GM19372 (cell line): Measurements from ENCODE around the gene VPS18.

Experiments
- ATAC-seq: cut with Tn5 transposase; IDR thresholded peaks from one replicate; pipeline ENCODE4 v1.9.1; 2021; ENCODE audit warnings: mild to moderate bottlenecking, low read depth, moderate library complexity; ENCODE audit not compliant: unreplicated experiment

VPS18 gene

DNA sequence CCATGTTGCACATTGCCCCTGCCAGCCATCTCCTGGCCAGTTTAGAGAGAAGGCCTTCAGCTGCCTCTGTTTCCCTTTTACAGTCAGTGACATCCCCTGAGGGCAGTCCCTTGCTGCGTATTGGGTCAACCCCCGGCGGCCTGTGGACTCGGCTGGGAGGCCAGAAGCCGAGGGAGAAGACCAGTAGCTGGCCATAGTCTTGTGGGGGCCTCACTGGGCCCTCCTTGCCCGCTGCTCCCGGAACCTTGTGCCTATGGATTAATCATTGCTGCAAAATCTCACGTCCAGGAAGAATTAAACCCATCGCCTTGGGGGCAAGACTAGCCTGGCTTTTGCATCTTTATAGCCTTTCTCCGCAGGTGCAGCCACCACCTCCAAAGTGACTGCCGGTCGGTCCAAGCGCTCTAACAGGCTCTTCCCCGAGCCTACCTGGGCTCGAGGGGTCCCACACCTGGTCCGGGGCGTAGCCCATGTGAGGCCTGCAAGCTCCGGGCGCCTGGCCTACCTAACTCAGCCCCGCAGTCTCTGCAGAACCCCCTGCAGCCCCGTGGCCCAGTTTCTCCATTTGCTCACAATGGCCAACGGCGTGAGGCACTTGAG lies 58.2 kb downstream of the VPS18 start:
- ATAC-seq = no peak

DNA sequence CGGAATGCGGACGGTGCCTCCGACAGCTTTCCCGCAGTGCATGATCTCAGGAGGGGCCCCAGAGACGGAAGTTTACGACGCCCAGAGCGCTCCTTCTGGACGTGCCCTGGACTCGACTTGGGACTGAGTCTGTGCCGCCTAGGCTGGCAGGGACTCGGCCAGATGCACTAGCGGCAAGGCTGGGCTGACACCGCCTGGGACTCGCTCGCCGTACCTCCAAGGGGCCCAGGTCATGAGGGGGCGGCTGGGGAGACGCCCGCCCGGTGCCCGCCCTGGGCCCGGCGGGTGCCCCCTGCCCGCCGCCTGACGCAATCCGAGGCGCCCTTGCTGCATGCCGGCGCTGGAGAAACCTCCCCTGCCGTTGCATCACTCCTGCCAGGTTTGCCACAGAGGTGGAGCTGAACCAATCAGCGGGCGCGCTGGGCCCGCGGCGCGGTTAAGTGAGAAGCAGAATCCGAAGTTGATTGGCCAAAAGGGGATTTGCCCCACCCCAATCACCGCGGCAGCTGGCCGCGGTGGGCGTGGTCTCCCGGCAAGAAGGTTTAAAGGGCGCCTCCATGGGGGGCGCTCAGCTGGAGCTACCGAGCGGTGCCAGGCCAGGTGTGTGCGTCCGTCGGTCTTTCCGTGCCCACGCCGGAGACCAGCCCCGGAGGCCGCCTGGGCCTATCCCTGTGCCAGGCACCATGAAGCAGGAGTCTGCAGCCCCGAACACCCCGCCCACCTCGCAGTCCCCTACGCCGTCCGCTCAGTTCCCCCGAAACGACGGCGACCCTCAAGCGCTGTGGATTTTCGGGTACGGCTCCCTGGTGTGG lies 58.9 kb downstream of the VPS18 start, which contains the start of gene CHAC1:
TSS of gene CHAC1 (plus strand) at position 571 of the 812 bp plus-strand sequence. CDS start at position 684, 113 bp downstream.
- ATAC-seq = peak; percentile 89
